Fibroblast of peridontal ligament (primary cell): ENCODE measurements around the gene PLEKHA7.
"Not testable (repeated sequence)": the region's sequence is repeated elsewhere in the genome, so short reads cannot be mapped to it uniquely, and the experiment has no call there.

Source experiments
- DNase-seq: peaks from one replicate; pipeline ENCODE4 v3.0.0-alpha.2; 2010; ENCODE audit errors: extremely low read depth

The PLEKHA7 gene

GRCh38 chr11:16881074-16881709, 133.0 kb downstream of the PLEKHA7 start:
- DNase-seq, result no peak

DNA sequence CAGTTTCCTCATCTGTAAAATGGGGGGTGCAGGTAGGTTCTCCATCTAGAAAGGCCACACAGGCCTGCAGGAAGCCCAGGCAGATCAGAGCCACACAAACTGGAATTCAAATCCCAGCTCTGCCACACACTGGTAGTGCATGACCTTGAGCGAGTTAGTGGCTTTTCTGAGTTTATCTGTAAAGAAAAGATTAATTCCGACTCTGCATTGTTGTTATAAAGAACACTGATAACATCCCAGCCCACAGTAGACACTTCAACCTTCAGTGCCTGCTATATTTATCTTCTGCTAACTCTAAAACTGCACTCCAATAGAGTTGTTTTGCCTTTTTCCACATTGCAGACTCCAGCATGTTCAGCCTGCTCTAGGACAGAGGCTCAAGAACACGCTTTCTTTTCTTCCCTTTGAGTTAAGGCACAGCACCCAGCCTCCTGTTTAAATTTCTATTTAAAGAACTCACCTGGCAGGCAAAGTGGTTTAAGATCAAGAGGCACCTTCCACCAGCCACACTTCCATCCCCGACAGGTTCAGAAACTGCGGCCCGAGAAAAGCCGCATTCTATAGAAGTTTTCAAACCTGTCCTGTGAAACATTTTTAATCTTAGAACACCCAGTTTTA, 133.9 kb downstream of the PLEKHA7 start:
- DNase-seq, result no peak

DNA sequence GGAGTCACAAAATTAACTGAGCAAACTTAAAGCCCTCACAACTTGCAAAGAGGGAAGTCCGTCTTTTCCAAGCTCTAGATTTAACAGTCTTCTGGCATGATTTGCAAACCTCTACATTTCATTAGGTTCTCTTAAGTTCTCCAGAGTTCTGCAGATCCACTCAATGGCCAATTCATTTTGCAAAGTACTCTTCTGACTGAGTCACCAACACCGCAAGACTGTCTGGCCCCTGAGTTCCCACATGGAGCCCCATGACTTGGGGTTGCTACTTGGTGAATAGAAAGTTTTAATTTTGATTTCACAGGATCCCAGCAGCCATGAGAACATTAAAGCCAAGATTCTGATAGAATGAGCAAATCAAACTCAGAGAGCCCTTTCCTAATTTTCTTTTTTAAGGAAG, 134.5 kb downstream of the PLEKHA7 start:
- no peak for DNase-seq

- no peak for DNase-seq
Observed at GRCh38 chr11:16876837-16877236, 137.4 kb downstream of the PLEKHA7 start.

DNA sequence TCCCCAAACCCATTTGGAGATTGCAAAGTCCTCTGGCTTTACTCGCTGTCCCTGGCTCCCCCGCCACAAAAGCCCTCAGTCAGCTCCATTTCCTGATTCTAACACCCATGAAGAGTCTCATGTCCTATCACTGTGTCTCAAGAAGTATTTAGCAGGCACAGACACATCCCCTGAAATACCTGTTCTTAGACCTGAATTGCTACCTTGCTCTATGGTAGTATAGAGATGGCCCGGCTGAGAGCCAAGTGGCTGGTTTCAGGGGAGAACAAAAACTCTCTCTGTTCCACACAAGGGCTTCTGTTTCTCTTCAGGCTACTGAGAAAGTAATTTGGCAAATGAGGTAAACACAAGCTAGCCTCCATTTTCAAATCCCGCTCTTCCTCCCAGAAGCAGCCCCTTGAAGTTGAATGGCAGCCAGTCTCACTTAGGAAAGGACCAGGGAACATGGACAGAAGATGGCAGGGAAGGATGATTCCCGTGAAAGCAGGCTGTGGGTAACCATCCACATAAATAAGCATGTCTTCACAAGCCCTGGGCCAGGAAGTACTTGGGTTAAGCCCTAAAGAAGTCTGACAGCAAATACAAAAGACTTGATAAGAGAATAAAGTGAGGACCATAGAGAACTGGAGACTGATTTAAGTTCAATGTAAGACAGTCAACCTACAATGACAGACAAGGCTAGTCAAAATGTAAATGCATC, 138.0 kb downstream of the PLEKHA7 start:
- no peak for DNase-seq

DNA sequence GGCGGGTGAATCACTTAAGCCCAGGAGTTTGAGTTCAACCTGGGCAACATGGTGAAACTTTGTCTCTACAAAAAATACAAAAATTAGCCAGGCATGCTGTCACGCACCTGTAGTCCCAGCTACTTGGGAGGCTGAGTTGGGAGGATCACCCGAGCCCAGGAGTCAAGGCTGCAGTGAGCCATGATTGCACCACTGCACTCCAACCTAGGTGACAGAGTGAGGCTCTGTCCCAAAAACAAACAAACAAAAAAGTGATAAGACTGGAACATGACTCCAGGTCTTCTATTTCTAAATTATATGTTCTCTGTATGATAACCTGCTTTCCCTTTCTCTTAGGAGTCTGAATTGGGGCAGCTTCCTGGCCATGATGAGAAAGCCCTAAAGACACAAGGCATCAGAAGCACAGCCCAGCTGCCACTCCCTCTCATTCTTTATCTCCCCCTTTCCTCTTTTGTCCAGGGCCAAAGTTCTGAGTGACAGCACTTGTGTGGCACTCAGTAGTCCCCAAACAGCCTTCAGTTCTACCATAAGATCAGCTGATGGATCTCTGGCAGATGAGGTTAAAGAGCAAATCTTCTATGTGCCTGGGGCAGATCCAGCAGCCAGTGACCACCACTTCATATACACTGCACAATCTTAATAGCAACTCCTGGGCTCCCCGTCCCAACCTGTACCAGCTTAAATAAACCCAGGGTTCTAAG, 139.8 kb downstream of the PLEKHA7 start:
- DNase-seq, result no peak

GRCh38 chr11:16873289-16873688, 140.9 kb downstream of the PLEKHA7 start:
- DNase-seq, result no peak

- DNase-seq, result no peak
Observed at GRCh38 chr11:16871368-16871767, 142.8 kb downstream of the PLEKHA7 start.

DNA sequence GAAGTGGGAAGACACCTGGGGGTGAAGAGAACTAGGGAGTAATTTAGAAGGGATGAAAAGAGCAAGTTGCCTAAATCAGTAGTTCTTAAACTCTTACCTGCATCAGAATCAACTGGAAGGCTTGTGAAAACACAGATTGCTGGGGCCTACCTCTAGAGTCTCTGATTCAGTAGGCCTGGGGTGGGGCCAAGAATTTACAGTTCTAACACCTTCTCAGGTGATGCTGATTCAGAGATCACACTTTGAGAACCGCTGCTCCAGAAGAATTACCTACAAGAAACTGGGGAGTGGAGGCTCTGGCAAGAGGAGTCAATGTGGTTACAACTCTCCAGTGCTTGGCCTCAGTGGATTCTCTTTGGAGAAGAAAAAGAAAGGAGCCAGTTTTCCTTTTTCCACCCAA, 147.1 kb downstream of the PLEKHA7 start:
- no peak for DNase-seq

- not testable (repeated sequence) for DNase-seq
Observed at GRCh38 chr11:16864428-16864827, 149.8 kb downstream of the PLEKHA7 start.

DNA sequence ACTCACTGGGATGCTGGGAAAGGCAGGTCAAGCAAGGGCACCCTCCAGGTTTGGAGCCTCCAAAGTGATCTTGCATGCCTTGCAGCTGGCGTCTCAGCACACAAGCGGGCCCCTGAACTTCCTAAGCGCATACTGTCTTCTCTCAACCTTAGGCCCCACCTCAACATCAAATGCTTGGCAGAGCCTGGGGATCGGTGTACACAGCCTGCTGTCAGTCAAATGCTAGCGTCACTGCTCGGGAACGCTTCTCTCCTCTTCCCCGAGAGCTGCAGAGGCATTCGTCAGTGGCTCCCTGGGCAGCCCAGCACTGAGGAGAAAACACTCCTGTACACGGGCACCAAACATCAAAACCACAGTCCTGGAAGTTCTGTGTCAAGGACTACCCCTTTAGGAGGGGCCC, 150.8 kb downstream of the PLEKHA7 start:
- no peak for DNase-seq

- DNase-seq, result no peak
Observed at GRCh38 chr11:16862726-16863125, 151.5 kb downstream of the PLEKHA7 start.

GRCh38 chr11:16861862-16862261, 152.4 kb downstream of the PLEKHA7 start:
- no peak for DNase-seq

- no peak for DNase-seq
Observed at GRCh38 chr11:16860617-16861016, 153.6 kb downstream of the PLEKHA7 start.

DNA sequence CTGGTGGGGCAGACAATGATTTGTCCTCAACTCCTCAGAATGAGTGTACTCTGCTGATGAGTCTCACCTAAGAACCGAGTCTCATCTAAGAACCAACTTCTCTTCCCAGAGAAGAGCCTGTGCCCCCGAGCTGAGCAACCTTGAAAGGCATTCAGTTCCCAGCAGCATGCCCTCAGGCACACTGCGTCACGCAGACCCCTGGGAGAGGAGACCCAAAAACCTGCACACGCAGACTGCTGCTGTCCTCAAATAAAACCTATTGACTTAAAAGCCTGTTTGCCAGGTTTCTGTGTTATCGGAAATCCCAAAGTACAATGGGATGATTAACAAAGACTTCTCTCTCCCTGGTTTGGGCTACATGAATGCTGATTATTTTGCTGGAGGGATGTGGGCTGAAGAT, 154.6 kb downstream of the PLEKHA7 start:
- DNase-seq, result no peak

- DNase-seq, result no peak
Observed at GRCh38 chr11:16857186-16857585, 157.0 kb downstream of the PLEKHA7 start.

DNA sequence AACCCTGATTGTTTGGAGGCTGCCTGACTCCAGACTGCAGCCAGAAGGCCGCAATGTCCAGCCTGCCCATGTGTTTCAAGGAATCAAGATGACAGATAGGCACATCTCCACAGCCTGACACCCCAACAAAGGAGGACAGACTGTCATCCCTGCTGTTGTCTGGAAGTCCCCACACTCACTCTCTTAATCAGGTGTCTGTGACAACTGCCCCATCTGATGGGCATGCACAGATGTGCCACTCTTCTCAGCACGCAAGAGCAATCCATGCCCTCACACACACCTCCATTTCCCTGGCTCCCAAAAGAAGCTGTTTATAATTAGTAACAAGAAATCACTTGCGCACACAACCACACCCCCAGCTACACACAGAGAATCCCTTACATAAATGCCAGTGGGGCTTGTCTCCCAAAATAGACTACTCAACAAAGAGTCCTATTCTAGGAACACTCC, 158.2 kb downstream of the PLEKHA7 start:
- DNase-seq, result no peak

- DNase-seq, result no peak
Observed at GRCh38 chr11:16854979-16855378, 159.2 kb downstream of the PLEKHA7 start.

DNA sequence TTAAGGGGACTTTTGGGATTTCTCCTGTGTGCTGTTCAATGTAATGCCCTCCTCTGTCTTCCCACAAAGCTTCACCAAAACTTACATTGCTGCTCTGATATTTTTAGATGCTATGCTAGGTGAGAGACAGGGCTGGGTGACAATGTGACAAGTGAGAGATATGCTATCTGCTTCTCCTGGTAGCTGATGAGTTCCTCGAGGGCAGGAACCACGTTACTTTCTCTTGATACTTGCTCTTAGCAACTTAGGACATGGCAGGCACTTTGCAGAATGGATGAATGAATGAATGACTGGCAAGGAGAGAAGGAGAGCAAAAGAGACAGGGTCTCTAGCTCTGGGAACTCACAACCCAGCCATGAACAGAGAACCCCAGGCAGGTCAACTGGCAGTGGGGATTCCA, 160.4 kb downstream of the PLEKHA7 start:
- DNase-seq, result no peak

DNA sequence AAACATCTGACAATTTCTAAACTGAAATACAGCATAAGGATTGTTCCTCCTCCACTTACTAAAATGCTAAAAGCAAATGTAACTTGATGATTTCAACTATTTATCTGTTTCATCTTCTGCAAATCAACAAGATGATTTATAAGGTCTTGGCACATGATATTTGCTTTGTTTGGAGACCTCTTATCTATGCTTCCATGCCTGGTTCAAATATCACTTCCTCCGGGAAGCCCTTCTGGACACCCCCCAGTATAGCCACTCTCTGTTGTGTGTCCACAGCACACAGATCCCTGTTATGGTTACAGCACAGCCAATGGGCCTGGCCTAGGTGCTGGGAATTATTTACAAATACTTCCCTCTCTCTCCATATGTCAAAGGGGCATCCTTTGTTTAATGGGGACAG, 160.9 kb downstream of the PLEKHA7 start:
- DNase-seq, result no peak

DNA sequence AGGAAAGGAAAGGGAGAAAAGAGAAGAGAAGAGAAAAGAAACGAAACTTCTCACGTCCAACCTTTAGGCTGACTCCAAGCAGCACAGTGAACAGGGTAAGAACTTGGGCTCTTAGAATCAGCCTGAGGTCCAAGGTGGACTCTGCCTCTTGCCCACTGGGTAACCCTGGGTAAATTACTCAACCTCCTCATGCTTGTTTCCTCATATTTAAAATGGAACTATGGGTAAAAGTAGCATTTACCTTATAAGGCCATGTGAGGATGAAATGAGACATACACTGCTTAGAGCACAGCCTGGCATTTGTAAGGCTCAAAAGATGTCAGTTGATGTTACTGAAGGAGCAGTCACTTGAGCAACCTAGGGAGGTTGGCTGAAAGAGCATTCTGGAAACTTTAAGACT, 167.9 kb downstream of the PLEKHA7 start:
- DNase-seq, result no peak

DNA sequence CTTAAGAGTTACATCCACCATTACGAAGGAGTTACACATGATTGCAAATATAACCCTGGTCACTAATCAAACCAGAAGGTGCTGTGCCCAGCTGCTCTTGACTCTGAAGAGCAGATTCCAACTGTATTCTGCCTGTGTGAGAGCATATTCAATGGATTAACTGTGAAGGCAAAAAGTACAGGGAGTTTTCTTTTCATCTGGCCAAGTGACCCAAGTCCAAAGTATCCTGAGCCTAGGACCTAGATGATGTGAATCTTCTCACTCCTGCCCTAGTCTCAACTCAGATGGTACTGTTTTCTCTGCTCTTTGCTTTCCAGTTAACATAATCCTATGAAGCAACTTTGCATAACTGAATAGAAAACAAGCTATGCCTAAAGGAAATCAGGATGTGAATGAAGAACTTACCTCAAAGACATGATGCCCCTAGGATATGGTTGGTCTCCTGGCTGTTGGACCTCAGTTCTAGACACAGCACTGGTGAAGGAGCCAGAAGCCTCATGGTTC, 169.9 kb downstream of the PLEKHA7 start:
- DNase-seq, result no peak
